HCT116 (cell line): ENCODE results near the gene CHST8.
"Not testable (repeated sequence)": the region's sequence is repeated elsewhere in the genome, so short reads cannot be mapped to it uniquely, and the experiment has no call there.

Source experiments
- CTCF ChIP-seq, 3 experiments: fragments of 200-600 bp in 1 of 3; sonication (generic) in 1 of 3; IDR thresholded peaks in 2 of 3; conservative IDR thresholded peaks in 1 of 3; 2 replicates each; pipeline ENCODE4 v1.5.1; 2012 to 2017; ENCODE audit warnings: low read depth in 2 of 3, low read length in 2 of 3, antibody characterized with exemption in 1 of 3, borderline replicate concordance in 1 of 3, control low read depth in 1 of 3, mild to moderate bottlenecking in 1 of 3, mixed read lengths in 1 of 3, mixed run types in 1 of 3, moderate library complexity in 1 of 3; ENCODE audit not compliant: insufficient read depth in 1 of 3
- RAD21 ChIP-seq: IDR thresholded peaks from 2 replicates; pipeline ENCODE4 v1.6.1; 2012; ENCODE audit warnings: low read depth, mild to moderate bottlenecking

- not testable (repeated sequence) for TF ChIP-seq CTCF (IDR thresholded peaks at IDR 0.05 in 2 of 3, conservative IDR thresholded peaks at IDR 0.05 in 1 of 3; ENCODE audit: borderline replicate concordance in 1 of 3, insufficient read depth in 1 of 3, low read depth in 2 of 3, low read length in 2 of 3); RAD21
These were observed 41.6 kb downstream of the CHST8 start for GRCh38 chr19:33663316-33663715.
